Lower leg skin (tissue), 3 donors: ENCODE data around the gene PSORS1C2.
"Not testable (repeated sequence)": the region's sequence is repeated elsewhere in the genome, so short reads cannot be mapped to it uniquely, and the experiment has no call there.

ENCODE experiments used
- POLR2A ChIP-seq, 2 donors: fragments of 450-650 bp; IDR thresholded peaks; one replicate each; pipeline ENCODE4 v1.6.1; 2016 to 2017; ENCODE audit warnings: antibody characterized with exemption in 2 of 2, mild to moderate bottlenecking in 1 of 2, moderate library complexity in 1 of 2
- TF ChIP-seq, protein P1 (sequence below), 3 donors: fragments of 450-650 bp; IDR thresholded peaks; one replicate each; pipeline ENCODE4 v1.5.1; 2016; ENCODE audit warnings: antibody characterized with exemption in 3 of 3, mild to moderate bottlenecking in 3 of 3, moderate library complexity in 2 of 3

DNA sequence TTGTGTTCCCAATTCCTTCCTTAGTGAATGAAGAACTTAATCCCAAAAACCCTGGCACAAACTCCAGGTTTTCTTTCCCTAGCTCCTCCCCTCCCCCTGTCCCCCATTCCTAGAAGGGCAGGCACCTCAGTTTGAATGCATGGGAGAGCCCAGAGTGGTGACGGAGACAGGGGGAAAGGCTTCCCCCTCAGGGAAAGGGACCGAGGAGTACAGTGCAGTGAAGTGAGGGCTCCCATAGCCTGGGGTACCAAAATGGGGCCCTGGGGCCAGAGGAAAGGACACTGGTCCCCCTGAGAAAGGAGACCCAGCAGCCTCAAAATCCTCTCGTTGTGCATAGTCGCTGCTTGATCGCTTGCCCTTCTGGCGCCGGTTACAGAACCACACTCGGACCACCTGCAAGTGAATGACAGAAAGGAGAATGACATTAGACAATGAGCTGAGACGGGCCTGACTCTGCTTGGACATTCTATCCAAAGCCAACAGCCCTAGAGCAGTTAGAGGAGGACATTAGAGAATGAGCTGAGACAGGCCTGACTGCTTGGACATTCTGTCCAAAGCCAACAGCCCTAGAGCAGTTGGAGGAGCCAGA lies 25.7 kb upstream of the PSORS1C2 start:
- TF ChIP-seq, protein P1, sequence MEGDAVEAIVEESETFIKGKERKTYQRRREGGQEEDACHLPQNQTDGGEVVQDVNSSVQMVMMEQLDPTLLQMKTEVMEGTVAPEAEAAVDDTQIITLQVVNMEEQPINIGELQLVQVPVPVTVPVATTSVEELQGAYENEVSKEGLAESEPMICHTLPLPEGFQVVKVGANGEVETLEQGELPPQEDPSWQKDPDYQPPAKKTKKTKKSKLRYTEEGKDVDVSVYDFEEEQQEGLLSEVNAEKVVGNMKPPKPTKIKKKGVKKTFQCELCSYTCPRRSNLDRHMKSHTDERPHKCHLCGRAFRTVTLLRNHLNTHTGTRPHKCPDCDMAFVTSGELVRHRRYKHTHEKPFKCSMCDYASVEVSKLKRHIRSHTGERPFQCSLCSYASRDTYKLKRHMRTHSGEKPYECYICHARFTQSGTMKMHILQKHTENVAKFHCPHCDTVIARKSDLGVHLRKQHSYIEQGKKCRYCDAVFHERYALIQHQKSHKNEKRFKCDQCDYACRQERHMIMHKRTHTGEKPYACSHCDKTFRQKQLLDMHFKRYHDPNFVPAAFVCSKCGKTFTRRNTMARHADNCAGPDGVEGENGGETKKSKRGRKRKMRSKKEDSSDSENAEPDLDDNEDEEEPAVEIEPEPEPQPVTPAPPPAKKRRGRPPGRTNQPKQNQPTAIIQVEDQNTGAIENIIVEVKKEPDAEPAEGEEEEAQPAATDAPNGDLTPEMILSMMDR (IDR thresholded peaks at IDR 0.05) = not testable (repeated sequence)
- not testable (repeated sequence) for TF ChIP-seq POLR2A (IDR thresholded peaks at IDR 0.05)
